HG02610 (cell line): ENCODE data around the gene VASH1.

ENCODE experiments used
- ATAC-seq: cut with Tn5 transposase; IDR thresholded peaks from one replicate; pipeline ENCODE4 v1.9.1; 2021; ENCODE audit warnings: mild to moderate bottlenecking, moderate library complexity; ENCODE audit not compliant: unreplicated experiment

Gene VASH1

GRCh38 chr14:76827696-76828296, 66.5 kb downstream of the VASH1 start:
- ATAC-seq = no peak

GRCh38 chr14:76828339-76829012, 67.2 kb downstream of the VASH1 start:
- ATAC-seq = no peak

- no peak for ATAC-seq
Observed at GRCh38 chr14:76829013-76829365, 67.7 kb downstream of the VASH1 start.

GRCh38 chr14:76829650-76830421, 68.6 kb downstream of the VASH1 start:
- no peak for ATAC-seq

- no peak for ATAC-seq
Observed at GRCh38 chr14:76830556-76830955, 69.3 kb downstream of the VASH1 start.

- no peak for ATAC-seq
Observed at GRCh38 chr14:76832503-76832988, 71.3 kb downstream of the VASH1 start.
